SK-N-SH (cell line): Measurements from ENCODE around the gene STT3B.

ENCODE experiments used
- CTCF ChIP-seq: fragments of 200-600 bp; sonication (generic); IDR thresholded peaks from 2 replicates; pipeline ENCODE4 v1.6.1; 2017; ENCODE audit warnings: antibody characterized with exemption, mild to moderate bottlenecking, moderate library complexity
- ELF1 ChIP-seq: IDR thresholded peaks from 2 replicates; pipeline ENCODE4 v1.4.0; 2012
- POLR2AphosphoS5 ChIP-seq: IDR thresholded peaks from 2 replicates; pipeline ENCODE4 v1.6.1; 2012; ENCODE audit warnings: low read depth, low read length

GRCh38 chr3:31625358-31625757 is 92.6 kb downstream of the STT3B start:
- no peak for TF ChIP-seq ELF1
- no peak for TF ChIP-seq CTCF
- TF ChIP-seq POLR2AphosphoS5, result no peak
